GM12872 (cell line): Measurements from ENCODE around the gene GIMD1.

ENCODE experiments used
- TF ChIP-seq, protein P1 (sequence below): IDR thresholded peaks from 3 replicates; pipeline ENCODE4 v1.5.1; 2011; ENCODE audit warnings: low read depth, mild to moderate bottlenecking, low read length, moderate library complexity; ENCODE audit not compliant: insufficient read depth

GIMD1 gene

DNA sequence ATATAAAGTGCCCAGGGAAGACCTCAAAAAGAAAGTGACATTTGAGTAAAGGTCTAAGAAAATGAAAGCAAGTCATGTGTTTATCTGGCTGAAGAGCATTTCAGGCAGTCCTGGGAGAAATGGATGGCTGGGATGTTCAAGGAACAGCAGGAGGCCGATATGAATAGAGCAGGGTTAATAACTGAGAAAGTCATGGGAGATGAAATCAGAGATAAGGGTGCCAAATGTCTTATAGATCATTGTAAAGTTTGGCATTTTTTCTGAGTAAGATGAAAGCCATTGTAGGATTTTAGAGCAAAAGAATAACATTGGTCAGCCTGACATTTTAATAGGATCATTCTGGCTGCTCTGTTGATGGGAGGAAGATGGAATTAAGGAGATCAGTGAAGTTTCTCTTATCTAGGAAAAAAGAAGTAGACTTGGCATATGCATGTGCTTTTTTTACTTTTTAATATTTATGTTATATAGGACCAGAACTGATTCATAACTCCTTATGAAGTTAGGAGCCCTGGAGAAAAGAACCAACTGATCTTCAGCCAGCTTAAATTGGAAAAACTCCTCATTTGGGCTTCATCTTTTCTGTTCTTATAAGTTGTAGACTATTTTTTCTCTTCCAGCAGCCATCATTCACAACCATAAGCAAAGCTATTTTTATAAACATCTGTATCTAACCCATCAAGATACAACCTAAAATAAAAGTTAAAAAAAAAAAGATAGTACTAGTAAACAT is 33.7 kb downstream of the GIMD1 start:
- TF ChIP-seq, protein P1, sequence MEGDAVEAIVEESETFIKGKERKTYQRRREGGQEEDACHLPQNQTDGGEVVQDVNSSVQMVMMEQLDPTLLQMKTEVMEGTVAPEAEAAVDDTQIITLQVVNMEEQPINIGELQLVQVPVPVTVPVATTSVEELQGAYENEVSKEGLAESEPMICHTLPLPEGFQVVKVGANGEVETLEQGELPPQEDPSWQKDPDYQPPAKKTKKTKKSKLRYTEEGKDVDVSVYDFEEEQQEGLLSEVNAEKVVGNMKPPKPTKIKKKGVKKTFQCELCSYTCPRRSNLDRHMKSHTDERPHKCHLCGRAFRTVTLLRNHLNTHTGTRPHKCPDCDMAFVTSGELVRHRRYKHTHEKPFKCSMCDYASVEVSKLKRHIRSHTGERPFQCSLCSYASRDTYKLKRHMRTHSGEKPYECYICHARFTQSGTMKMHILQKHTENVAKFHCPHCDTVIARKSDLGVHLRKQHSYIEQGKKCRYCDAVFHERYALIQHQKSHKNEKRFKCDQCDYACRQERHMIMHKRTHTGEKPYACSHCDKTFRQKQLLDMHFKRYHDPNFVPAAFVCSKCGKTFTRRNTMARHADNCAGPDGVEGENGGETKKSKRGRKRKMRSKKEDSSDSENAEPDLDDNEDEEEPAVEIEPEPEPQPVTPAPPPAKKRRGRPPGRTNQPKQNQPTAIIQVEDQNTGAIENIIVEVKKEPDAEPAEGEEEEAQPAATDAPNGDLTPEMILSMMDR = no peak

DNA sequence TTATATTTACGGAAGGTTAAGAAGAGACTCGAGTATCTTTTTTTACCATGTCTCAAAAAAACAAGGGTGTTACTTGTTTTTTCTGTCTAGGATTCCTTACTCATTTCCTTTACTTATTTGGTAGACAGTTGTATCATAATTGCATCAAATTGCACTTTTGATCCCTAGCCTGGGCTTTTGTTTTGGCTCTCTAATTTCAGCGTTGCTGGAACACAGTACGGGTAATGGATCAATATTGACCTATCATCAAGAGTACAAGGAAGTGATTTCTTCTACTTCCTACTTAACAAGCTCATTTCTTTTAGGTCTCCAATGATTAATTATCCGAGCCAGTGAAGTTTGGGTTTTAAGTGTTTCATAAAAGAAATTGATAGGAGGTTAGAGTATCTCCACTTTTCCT is 35.4 kb downstream of the GIMD1 start:
- TF ChIP-seq, protein P1 = no peak

DNA sequence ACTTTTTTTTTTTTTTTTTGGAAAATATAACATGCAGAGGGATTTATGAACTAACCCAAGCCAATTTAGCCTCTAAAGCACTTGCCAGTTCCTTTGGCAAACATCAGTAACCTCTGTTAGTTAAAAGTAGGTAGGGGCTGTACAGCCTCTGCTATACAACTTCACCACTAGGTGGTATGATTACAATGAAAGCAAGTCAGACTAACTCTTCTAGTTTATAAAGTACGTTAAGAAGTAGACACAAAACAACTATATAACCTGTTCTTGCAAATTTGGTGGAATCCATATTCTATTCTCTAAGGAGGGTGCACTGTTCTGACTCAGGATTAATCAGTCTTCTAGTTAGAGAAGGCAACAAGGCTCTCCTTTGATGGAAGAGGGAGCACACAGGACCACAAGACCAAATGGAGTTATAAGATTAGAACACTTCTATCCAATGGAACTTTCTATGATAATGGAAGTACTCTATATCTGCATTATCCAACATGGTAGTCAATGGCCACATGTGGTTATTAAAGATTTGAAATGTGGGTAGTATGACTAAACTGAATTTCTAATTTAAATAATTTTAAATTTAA is 39.4 kb downstream of the GIMD1 start:
- TF ChIP-seq, protein P1 = peak; percentile 69

DNA sequence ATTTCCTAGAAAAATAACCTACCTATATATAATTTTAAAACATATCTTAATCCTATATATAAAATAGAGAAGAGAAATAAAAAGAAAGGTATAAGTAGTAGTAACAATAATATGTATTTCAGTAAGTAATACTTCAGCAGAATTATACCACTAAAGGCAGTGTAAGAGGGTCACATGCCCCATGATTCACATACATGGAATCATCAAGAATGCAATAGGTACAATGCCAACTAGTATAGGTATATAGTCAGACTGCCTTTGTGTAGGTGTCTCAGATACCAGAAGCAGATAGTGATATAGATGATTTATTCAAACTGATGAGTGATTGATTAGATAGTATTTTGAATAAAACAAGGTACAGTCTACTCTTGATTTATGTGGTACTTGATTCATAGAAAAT is 42.8 kb downstream of the GIMD1 start:
- TF ChIP-seq, protein P1 = no peak

DNA sequence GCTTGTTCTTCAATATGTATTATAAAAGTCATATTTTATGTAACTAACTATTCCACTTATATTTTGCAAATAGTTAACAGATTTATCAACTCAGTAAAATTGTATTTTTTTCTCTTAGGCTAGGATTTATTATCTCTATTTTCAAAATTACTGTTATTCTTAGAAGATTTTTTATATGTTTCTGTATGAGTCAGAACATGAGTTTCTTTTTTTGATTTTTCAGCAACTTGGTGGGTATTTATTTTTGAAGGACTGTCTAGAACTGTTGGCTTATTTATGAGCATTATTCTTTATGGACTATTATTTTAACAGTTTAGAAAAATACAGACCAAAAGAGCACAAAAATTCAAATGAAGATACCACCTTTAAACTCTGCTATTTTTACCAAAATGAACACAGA is 45.5 kb downstream of the GIMD1 start:
- TF ChIP-seq, protein P1 = no peak

DNA sequence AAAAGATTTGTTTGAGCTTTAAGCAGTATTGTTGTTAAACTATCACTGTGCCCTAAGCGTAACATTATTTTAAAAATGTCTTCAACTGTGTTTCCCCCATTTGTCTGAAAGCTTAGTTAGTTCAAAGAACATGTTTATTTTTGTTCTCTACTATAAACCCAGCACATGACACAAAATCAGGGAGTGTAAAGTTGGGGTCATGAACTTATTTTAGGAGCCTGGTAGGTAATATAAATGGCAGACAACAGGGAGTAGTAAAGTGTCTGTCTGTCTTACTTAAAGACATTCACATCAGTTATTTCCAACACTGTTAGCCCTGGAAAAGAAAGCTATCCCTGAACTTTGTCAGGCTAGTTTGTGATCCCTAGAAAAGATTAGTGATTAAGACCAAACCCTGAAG is 48.3 kb downstream of the GIMD1 start:
- TF ChIP-seq, protein P1 = no peak

DNA sequence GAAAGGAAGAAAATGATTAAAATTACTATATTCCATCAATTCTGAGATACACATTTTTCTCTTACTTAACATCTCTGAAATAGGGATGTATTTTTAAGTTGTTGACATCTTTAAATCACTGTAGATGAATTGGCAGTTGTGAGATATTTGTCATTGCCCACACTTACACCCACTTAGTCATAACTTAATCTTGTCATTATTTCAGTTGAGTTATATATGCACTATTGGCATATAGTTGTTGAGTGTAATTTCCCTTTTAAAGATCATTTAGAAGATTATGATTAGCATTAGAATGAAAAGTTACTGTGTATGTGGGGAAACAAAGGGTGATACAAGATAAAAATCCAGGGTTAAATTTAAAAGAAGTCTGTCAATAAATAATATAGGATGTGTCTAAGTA is 50.1 kb downstream of the GIMD1 start:
- TF ChIP-seq, protein P1 = no peak
